ENCODE results near the gene CYTIP. TPM values are rescaled to one million over a fixed set of nuclear protein-coding genes. Genes with fewer than 3 reads are reported as not detected.
A peak's percentile ranks its signal among the peaks of the same experiment; 100 is the strongest.

CYTIP gene
- total RNA-seq, 1 donor from 2014 or later, result 40.5 TPM

DNA sequence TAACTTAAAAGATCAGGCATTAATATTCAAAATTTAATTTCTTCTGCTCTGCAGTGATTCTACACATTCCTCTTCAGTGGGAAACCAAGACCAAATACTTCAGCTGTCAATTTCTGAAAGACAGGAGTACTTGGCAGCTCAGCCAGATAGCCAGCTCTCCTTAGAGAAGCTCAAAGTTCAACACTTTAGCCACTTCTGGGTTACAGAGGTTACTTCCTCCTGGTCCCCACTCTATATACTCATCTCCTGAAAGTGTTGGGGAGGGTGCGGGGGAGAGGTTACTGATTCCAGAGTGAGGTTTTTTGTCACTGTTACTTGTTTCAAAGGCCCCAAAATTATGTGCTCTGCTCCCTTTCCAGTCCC lies 4.1 kb downstream of the CYTIP start:
- Histone ChIP-seq H3K4me3 (peak overlapping the region; percentile 50), H3K36me3 (no peaks in the 10 kb centered on the region), H3K4me1 (peaks cover 8% of the 10 kb centered on the region), H3K27me3 (ENCODE audit: low read depth) (no peaks in the 10 kb centered on the region), H3K27ac (peak overlapping the region; percentile 81), H3K9me3 (no peaks in the 10 kb centered on the region)
- intact Hi-C loops (cut with DNase I), result no loop called here
- TF ChIP-seq CTCF (IDR thresholded peaks at IDR 0.05), result no peak
- ATAC-seq (peak; percentile 51 to 54), DNase-seq (no peak)

GRCh38 chr2:157438863-157439823 lies 4.7 kb downstream of the CYTIP start:
- no peak for ATAC-seq
- no peak for TF ChIP-seq CTCF (IDR thresholded peaks at IDR 0.05)

DNA sequence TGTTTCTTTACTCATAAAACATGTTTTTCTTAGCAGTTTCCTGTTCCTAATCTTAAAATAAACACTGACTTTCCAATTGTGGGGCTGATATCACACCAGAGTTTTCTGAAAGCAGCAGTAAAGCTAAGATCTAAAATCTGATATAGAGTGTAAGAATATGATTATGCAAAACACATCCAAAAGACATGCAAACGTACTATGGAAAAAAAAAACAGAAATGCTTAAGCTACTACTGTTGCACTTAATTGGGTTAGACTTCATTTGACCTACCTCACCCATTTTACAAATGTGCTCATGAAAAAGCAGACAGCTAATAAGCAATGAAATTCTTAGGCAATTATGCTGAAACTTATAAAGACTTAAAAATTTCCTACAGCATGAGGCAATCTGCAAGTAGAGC lies 10.5 kb downstream of the CYTIP start:
- peaks cover 26% of the 10 kb centered on the region for H3K4me1 ChIP-seq
- no peak for ATAC-seq

More at GRCh38 chr2:157438863-157439823, 4.7 kb downstream of the CYTIP start:
- DNase-seq, result no peak
- Histone ChIP-seq H3K9me3 (no peaks in the 10 kb centered on the region), H3K27me3 (ENCODE audit: low read depth) (no peaks in the 10 kb centered on the region), H3K4me3 (peak overlapping the region; percentile 50), H3K27ac (peak overlapping the region; percentile 81), H3K4me1 (peaks cover 11% of the 10 kb centered on the region), H3K36me3 (no peaks in the 10 kb centered on the region)
- intact Hi-C loops (cut with DNase I), result no loop called here

DNA sequence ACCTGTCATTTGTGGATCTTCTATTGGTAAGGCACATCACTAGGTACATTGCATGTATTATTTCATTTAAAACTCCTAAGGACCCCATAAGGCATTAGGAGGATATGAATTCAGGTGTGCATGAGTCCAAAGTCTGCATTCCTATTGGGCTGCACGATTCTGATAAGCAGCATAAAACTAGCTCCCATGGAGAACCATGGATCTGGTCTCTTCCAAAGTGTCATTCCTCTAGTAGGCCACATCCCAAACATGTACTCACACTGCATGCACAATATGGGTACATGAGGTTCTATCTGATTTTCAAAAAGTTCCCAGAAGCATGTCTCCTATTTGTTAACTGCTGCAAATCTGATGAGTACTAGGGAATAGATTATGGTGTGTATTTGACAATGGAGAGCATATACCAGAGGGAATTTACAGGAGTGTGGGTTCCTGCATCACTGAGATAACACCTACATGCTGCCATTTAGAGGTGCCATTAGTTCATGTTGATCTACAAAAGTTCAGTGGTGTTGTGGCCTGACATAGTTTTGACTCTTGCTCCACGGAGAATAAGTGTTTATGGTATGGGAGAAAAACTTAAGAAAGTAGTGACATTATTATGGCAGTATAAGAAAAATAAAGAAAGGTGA lies 11.3 kb downstream of the CYTIP start:
- Histone ChIP-seq H3K4me1 (peaks cover 26% of the 10 kb centered on the region), H3K36me3 (peaks cover 18% of the 10 kb centered on the region), H3K27ac (no peak overlapping the region), H3K9me3 (no peaks in the 10 kb centered on the region), H3K4me3 (no peak overlapping the region), H3K27me3 (ENCODE audit: low read depth) (no peaks in the 10 kb centered on the region)
- TF ChIP-seq CTCF (IDR thresholded peaks at IDR 0.05), result no peak
- DNase-seq (no peak), ATAC-seq (no peak)
- intact Hi-C loops (cut with DNase I), result no loop called here

More for the DNA sequence above, 10.5 kb downstream of the CYTIP start:
- no peak for TF ChIP-seq CTCF (IDR thresholded peaks at IDR 0.05)
- no peaks in the 10 kb centered on the region for H3K27me3 ChIP-seq (ENCODE audit: low read depth)
- H3K27ac ChIP-seq, result no peak overlapping the region
- DNase-seq, result no peak
- peaks cover 18% of the 10 kb centered on the region for H3K36me3 ChIP-seq
- peak overlapping the region; percentile 7 for H3K4me3 ChIP-seq
- intact Hi-C loops (cut with DNase I), result no loop called here
- H3K9me3 ChIP-seq, result no peaks in the 10 kb centered on the region

DNA sequence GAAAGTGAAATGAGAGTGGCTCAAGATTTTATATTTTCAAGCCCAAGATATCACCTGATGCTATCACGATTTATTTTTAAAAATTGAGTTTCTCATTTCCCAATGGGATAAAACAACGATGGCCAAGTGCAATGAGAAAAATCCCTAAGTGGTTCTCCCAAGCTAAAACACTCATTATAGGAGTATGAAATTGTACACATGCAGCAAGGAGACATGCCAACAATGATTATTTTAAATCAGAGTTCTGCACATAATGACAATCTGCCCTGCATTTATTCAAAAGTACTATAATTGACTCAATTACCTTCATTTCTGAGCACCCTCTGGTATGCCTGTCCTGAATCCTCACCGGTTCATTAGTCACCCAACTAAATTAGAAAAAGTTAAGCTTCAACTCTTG lies 12.7 kb downstream of the CYTIP start:
- Histone ChIP-seq H3K4me3 (no peak overlapping the region), H3K9me3 (no peaks in the 10 kb centered on the region), H3K27ac (no peak overlapping the region), H3K36me3 (peaks cover 22% of the 10 kb centered on the region), H3K27me3 (ENCODE audit: low read depth) (no peaks in the 10 kb centered on the region), H3K4me1 (peaks cover 26% of the 10 kb centered on the region)
- intact Hi-C loops (cut with DNase I), result no loop called here
- no peak for ATAC-seq
- DNase-seq, result no peak
- TF ChIP-seq CTCF (IDR thresholded peaks at IDR 0.05), result no peak

Data from lower lobe of right lung (tissue), 2 donors.